Measurements from ENCODE around the gene UBTF.
"Not testable (repeated sequence)": the region's sequence is repeated elsewhere in the genome, so short reads cannot be mapped to it uniquely, and the experiment has no call there.

The UBTF gene

DNA sequence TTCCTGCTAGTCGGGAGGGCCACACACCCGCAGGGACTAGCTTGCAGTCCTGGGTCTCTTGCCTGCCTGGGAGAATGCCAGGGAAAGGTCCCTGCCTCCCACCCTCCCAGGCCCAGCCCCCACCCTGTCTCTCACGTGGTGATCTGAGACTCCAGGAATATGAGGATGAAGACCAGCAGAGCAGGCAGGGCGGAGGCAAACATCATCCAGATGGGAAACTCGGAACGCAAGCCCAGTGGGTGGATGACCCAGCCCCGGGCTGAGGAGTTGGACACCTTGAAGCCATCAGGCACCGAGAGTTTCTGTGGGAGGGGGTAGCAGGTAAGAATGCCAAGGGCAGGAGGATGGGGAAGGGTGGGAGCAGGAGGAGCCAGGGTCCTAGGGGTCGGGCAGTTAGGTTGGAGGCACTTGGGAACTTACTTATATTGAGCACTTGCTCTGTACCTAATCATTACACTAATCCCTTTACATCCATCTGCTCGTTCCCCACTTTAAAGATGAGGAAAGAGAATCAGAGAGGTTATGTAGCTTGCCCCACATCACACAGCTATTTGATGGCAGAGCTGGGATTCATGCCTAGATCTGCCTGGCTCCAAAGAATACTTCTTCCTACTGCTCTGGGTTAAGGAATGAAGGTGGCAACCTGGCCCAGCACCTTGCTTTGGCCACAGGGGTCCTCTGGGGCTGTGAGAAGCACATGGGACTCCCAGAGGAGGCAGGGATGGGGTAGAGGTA, 35.1 kb upstream of the UBTF start:
- no peak for DNase-seq (ENCODE audit: low read depth, low spot score)
- Histone ChIP-seq H3K9me3 (ENCODE audit: insufficient read depth, low read length) (no peaks in the 10 kb centered on the region), H3K4me3 (ENCODE audit: insufficient read length, low read depth) (no peak overlapping the region), H3K4me1 (ENCODE audit: insufficient read depth, insufficient read length) (peaks cover 11% of the 10 kb centered on the region), H3K36me3 (ENCODE audit: insufficient read depth, insufficient read length, low read length) (no peaks in the 10 kb centered on the region), H3K27me3 (ENCODE audit: insufficient read depth, insufficient read length) (peaks cover 3% of the 10 kb centered on the region), H3K9ac (ENCODE audit: insufficient read length, low read depth) (no peak overlapping the region)
- TF ChIP-seq ZNF274 (IDR thresholded peaks at IDR 0.05; ENCODE audit: low read depth, low read length) (no peak), SUZ12 (IDR thresholded peaks at IDR 0.05; ENCODE audit: extremely low read depth, insufficient read depth, insufficient read length) (no peak), YY1 (IDR thresholded peaks at IDR 0.05; ENCODE audit: insufficient read depth, insufficient read length) (no peak)

DNA sequence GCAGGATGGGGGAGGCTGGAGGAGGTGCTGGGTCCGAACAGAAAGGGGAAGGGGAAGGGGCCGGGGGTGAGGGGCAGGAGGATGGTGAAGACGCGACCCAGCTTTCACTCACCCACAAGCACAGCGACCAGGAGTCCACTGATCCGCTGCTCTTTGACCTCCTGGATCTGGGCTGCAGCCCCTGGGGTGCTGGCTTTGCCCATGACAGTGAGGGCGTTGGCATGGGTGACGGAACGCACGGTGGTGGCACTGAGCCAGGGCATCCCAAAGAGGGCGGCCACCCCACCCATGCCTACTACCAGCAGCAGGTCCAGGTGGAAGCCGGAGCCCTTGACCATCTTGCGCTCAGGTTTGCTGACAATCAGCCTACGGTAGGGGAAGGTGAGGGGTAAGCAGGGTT, 33.5 kb upstream of the UBTF start:
- Histone ChIP-seq H3K4me1 (ENCODE audit: insufficient read depth, insufficient read length) (peaks cover 11% of the 10 kb centered on the region), H3K9me3 (ENCODE audit: insufficient read depth, low read length) (no peaks in the 10 kb centered on the region), H3K36me3 (ENCODE audit: insufficient read depth, insufficient read length, low read length) (no peaks in the 10 kb centered on the region), H3K4me3 (ENCODE audit: insufficient read length, low read depth) (no peak overlapping the region), H3K9ac (ENCODE audit: insufficient read length, low read depth) (no peak overlapping the region), H3K27me3 (ENCODE audit: insufficient read depth, insufficient read length) (no peaks in the 10 kb centered on the region)
- TF ChIP-seq SUZ12 (IDR thresholded peaks at IDR 0.05; ENCODE audit: extremely low read depth, insufficient read depth, insufficient read length) (no peak), ZNF274 (IDR thresholded peaks at IDR 0.05; ENCODE audit: low read depth, low read length) (no peak), YY1 (IDR thresholded peaks at IDR 0.05; ENCODE audit: insufficient read depth, insufficient read length) (no peak)
- DNase-seq (ENCODE audit: low read depth, low spot score) = no peak

DNA sequence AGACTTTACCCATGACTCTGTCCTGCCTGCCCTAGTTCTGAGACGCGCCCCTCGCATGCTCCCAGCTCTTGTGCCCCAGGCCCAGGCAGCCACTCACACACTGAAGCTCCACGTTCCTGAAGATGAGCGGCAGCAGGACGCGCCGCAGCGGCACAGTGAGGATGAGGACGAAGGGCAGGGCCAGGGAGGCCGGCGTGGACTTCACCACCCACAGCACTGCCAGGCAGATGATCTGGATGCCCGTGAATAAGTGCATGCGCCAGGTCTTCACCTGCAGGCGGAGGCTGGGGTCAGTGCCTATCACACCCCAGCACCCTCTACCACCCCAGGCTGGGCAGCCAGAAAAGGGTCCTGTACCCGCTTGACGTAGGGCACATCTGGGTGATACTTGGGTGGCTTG, 31.6 kb upstream of the UBTF start:
- no peaks in the 10 kb centered on the region for H3K9me3 ChIP-seq (ENCODE audit: insufficient read depth, low read length)
- no peak for DNase-seq (ENCODE audit: low read depth, low spot score)
- no peaks in the 10 kb centered on the region for H3K36me3 ChIP-seq (ENCODE audit: insufficient read depth, insufficient read length, low read length)
- H3K27me3 ChIP-seq (ENCODE audit: insufficient read depth, insufficient read length) = no peaks in the 10 kb centered on the region
- H3K4me1 ChIP-seq (ENCODE audit: insufficient read depth, insufficient read length) = peaks cover 17% of the 10 kb centered on the region
- no peak overlapping the region for H3K9ac ChIP-seq (ENCODE audit: insufficient read length, low read depth)
- no peak overlapping the region for H3K4me3 ChIP-seq (ENCODE audit: insufficient read length, low read depth)
- no peak for TF ChIP-seq SUZ12 (IDR thresholded peaks at IDR 0.05; ENCODE audit: extremely low read depth, insufficient read depth, insufficient read length)

DNA sequence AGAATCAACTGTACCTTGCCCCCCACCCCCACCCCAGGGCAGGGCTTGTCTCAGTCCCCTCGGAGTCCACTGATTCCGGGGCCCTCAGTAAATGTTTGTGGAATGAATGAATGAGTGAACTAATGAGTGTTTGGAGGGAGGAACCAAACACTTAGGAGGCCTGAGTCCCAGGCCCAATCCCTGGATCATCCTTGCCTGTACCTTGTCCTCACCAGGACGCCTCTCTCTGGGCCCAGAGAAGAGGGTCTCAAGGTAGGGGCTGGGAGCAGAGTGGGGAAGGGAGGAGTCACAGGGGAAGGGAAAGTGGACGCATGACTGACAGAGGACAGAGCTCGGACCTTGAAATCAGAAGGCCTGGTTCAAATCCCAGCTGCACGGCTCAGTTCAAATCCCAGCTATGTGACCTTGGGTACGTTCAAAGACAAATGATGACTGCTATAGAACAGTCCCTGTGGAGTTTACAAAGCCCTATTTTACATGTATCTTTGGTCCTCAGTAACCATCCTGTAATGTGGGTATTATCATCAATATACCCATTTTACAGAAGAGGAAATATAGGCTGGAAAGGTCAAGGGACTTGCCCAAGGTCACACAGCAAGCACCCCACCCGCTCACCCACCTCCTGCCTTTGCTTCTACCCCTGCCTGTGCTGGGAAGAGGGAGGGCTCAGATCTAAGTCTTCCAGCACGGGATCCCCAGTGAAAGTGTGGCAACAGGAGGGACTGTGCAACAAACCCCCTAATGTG, 30.2 kb upstream of the UBTF start:
- Histone ChIP-seq H3K4me1 (ENCODE audit: insufficient read depth, insufficient read length) (peaks cover 17% of the 10 kb centered on the region), H3K9me3 (ENCODE audit: insufficient read depth, low read length) (no peaks in the 10 kb centered on the region), H3K27me3 (ENCODE audit: insufficient read depth, insufficient read length) (no peaks in the 10 kb centered on the region)

DNA sequence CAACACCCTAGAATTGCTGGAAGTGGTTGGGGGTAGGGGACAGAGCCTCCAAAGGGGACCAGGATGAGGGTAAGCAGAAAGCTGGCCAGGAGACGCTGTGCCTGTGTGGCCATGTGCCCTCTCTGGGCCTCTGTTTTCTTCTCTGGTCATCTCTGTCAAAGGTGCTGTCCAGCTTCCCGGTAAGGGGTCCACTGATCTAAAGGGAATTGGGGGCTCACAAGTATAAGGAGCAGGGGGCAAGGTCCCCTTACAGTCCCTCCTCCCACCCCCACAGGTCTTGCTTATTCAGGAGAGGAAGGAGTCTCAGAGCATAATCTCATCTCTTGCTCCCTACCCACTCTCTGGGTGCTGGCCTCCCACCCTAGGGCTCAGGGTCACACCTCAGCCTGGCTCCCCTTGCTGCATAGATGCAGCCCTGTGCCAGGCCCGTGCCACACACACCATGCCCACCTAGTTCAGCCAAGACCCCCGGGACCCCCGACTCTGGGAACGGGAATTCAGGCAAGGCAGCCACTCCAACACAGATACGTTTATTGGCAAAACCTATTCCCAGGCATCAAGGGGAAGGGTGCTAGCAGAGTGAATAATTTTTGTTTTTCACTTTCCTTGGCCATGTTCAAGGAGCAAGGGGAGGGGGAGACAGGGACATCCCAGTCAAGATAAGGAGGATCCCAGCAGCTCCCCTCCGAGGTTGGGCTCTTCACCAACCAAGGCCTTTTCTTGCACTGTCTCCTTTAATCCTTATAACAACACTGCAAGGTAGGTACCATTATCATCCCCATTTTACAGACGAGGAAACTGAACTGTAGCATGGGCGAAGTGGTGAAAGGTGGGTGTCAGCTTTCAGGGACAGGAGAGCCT, 28.6 kb upstream of the UBTF start:
- Histone ChIP-seq H3K36me3 (ENCODE audit: insufficient read depth, insufficient read length, low read length) (no peaks in the 10 kb centered on the region), H3K27me3 (ENCODE audit: insufficient read depth, insufficient read length) (no peaks in the 10 kb centered on the region), H3K4me1 (ENCODE audit: insufficient read depth, insufficient read length) (peaks cover 17% of the 10 kb centered on the region), H3K4me3 (ENCODE audit: insufficient read length, low read depth) (no peak overlapping the region), H3K9me3 (ENCODE audit: insufficient read depth, low read length) (no peaks in the 10 kb centered on the region), H3K9ac (ENCODE audit: insufficient read length, low read depth) (no peak overlapping the region)
- DNase-seq (ENCODE audit: low read depth, low spot score) = no peak
- TF ChIP-seq SUZ12 (IDR thresholded peaks at IDR 0.05; ENCODE audit: extremely low read depth, insufficient read depth, insufficient read length) = no peak

More for the DNA sequence above, 30.2 kb upstream of the UBTF start:
- Histone ChIP-seq H3K9ac (ENCODE audit: insufficient read length, low read depth) (no peak overlapping the region), H3K4me3 (ENCODE audit: insufficient read length, low read depth) (no peak overlapping the region), H3K36me3 (ENCODE audit: insufficient read depth, insufficient read length, low read length) (no peaks in the 10 kb centered on the region)
- no peak for DNase-seq (ENCODE audit: low read depth, low spot score)
- TF ChIP-seq YY1 (IDR thresholded peaks at IDR 0.05; ENCODE audit: insufficient read depth, insufficient read length) (no peak), ZNF274 (IDR thresholded peaks at IDR 0.05; ENCODE audit: low read depth, low read length) (no peak), SUZ12 (IDR thresholded peaks at IDR 0.05; ENCODE audit: extremely low read depth, insufficient read depth, insufficient read length) (no peak)

DNA sequence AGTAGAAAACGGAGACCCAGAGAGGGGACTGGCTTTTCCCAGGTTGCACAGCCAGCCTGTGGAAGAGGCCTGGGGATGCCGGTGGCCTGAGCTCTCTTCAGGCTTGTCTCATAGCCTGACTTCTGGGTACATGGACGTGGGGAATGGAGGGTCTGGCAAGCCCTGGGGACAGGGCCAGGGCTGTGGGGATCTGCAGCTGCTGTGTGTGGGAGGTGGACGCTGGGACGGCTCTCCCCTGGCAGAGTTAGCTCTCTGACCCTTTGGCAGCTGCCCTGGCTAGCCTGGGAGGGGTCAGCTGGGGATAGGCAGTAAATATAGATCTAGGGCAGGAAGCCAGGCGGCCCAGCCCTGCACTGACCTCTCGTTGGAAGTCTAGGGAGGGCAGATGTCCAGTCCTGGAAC, 28.0 kb upstream of the UBTF start:
- DNase-seq (ENCODE audit: low read depth, low spot score) = no peak
- H3K4me3 ChIP-seq (ENCODE audit: insufficient read length, low read depth) = no peak overlapping the region
- no peak for TF ChIP-seq ZNF274 (IDR thresholded peaks at IDR 0.05; ENCODE audit: low read depth, low read length)

DNA sequence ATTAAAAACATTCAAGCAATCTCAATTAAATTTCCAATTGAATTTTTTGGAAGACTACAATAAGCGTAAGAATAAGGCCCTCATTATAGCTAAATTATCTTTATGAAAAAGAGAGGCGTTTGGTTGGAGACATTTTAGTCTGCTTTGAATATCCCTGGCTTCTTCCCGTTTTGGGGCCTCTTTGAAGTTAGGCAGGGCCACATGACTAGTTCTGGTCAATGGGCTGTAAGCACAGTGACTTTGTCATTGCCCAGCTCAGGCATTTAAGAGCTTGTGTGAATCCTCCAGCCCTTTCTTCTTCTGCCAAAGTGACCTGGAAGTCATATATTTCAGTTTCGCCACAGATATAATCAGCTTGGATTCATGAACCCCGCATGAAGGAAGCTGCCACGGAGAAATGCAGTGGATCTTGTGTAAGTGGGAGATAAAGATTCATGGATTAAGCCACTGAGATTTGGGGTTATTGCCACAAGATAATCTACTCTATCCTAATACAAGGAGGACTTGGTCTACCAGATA, 21.7 kb upstream of the UBTF start:
- DNase-seq (ENCODE audit: low read depth, low spot score) = no peak
- Histone ChIP-seq H3K36me3 (ENCODE audit: insufficient read depth, insufficient read length, low read length) (no peaks in the 10 kb centered on the region), H3K9ac (ENCODE audit: insufficient read length, low read depth) (no peak overlapping the region), H3K4me3 (ENCODE audit: insufficient read length, low read depth) (no peak overlapping the region), H3K4me1 (ENCODE audit: insufficient read depth, insufficient read length) (no peaks in the 10 kb centered on the region), H3K9me3 (ENCODE audit: insufficient read depth, low read length) (no peaks in the 10 kb centered on the region; the same call in 1 of the 2 replicates), H3K27me3 (ENCODE audit: insufficient read depth, insufficient read length) (no peaks in the 10 kb centered on the region)
- no peak for TF ChIP-seq SUZ12 (IDR thresholded peaks at IDR 0.05; ENCODE audit: extremely low read depth, insufficient read depth, insufficient read length)
- TF ChIP-seq YY1 (IDR thresholded peaks at IDR 0.05; ENCODE audit: insufficient read depth, insufficient read length) = no peak
- TF ChIP-seq ZNF274 (IDR thresholded peaks at IDR 0.05; ENCODE audit: low read depth, low read length) = no peak

More for the DNA sequence above, 28.0 kb upstream of the UBTF start:
- no peaks in the 10 kb centered on the region for H3K27me3 ChIP-seq (ENCODE audit: insufficient read depth, insufficient read length)
- H3K36me3 ChIP-seq (ENCODE audit: insufficient read depth, insufficient read length, low read length) = no peaks in the 10 kb centered on the region
- H3K9me3 ChIP-seq (ENCODE audit: insufficient read depth, low read length) = no peaks in the 10 kb centered on the region
- H3K9ac ChIP-seq (ENCODE audit: insufficient read length, low read depth) = no peak overlapping the region
- H3K4me1 ChIP-seq (ENCODE audit: insufficient read depth, insufficient read length) = peaks cover 17% of the 10 kb centered on the region

DNA sequence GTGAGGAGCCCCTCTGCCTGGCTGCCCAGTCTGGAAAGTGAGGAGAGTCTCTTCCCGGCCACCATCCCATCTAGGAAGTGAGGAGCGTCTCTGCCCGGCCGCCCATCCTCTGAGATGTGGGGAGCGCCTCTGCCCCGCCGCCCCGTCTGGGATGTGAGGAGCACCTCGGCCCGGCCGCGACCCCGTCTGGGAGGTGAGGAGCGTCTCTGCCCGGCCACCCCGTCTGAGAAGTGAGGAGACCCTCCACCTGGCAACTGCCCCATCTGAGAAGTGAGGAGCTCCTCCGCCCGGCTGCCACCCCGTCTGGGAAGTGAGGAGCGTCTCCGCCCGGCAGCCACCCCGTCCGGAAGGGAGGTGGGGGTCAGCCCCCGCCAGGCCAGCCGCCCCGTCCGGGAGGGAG, 18.4 kb upstream of the UBTF start:
- not testable (repeated sequence) for H3K36me3 ChIP-seq (ENCODE audit: insufficient read depth, insufficient read length, low read length); H3K4me1 ChIP-seq (ENCODE audit: insufficient read depth, insufficient read length); DNase-seq (ENCODE audit: low read depth, low spot score); H3K9ac ChIP-seq (ENCODE audit: insufficient read length, low read depth); H3K9me3 ChIP-seq (ENCODE audit: insufficient read depth, low read length); H3K27me3 ChIP-seq (ENCODE audit: insufficient read depth, insufficient read length); H3K4me3 ChIP-seq (ENCODE audit: insufficient read length, low read depth)
